ENCODE data around the gene ATP8B3. TPM values are rescaled to one million over a fixed set of nuclear protein-coding genes. Genes with fewer than 3 reads are reported as not detected.

Gene ATP8B3
- total RNA-seq, 1 experiment from 2014 or later: 9.6 TPM

DNA sequence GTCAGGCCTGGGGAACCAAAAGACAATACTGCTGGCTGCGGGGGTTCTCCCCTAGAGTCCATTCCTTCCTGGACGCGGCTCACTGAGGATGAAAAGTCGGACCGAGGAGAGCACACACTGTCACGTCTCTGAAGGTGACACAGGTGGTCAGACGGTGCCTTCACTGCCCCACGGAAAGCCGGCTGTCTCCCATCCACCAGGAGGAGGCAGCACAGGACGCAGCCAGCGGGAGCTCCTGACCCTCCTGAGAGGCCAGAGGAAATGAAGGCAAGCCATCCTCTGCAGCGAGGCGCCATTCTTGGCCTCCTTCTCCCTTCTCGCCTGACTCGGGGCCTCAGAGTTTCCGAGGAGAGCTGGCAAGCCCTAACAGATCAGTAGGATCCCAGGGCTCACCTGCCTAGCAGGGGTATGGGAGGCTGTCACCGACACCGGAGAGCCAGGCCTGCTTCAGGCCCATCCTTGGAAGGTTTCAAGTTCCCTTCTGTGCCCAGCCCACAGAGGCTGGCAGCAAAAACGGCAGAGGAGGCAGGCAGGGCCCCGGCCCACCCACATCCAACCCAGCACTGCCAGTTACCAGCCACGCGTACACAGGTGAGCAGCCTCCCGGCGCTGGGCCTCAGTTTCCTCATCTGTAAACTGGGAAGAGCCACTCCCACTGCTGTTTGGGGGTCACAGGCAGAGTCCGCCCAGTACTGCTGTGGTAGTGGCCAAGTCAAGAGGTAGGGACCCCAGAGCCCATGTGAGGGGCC is 31.7 kb upstream of the ATP8B3 start:
- Histone ChIP-seq H3K4me2 (ENCODE audit: insufficient read depth, insufficient read length, low read length) (no peak overlapping the region), H3K9me3 (ENCODE audit: control insufficient read depth, low read depth, low read length) (no peaks in the 10 kb centered on the region), H4K5ac (ENCODE audit: insufficient read length, low read depth, low read length) (no peak overlapping the region), H3K4ac (ENCODE audit: low read depth, low read length) (no peak overlapping the region), H2AFZ (ENCODE audit: low read length) (no peak overlapping the region), H4K20me1 (ENCODE audit: control insufficient read depth, insufficient read depth, insufficient read length) (peaks cover 5% of the 10 kb centered on the region), H3K23me2 (ENCODE audit: insufficient read length, low read depth, low read length, poor library complexity, severe bottlenecking) (peaks cover 7% of the 10 kb centered on the region), H3K27ac (ENCODE audit: insufficient read length, low read depth, low read length) (no peak overlapping the region), H2BK120ac (ENCODE audit: low read depth, low read length, poor library complexity, severe bottlenecking) (no peak overlapping the region), H3K79me1 (ENCODE audit: insufficient read depth, low read depth, low read length, poor library complexity, severe bottlenecking) (peaks cover 12% of the 10 kb centered on the region), H3K18ac (ENCODE audit: insufficient read length, low read depth, low read length) (no peak overlapping the region), H2BK5ac (ENCODE audit: insufficient read length, low read length) (no peak overlapping the region), H2BK15ac (ENCODE audit: low read depth, low read length) (no peak overlapping the region; the same call in 1 of the 2 replicates), H3K4me1 (ENCODE audit: insufficient read depth, low read length) (no peaks in the 10 kb centered on the region), H3K14ac (ENCODE audit: insufficient read depth, low read length) (no peak overlapping the region), H2BK12ac (ENCODE audit: insufficient read length, low read depth, low read length) (no peak overlapping the region), H4K8ac (replicated peaks; ENCODE audit: insufficient read length, low read depth, low read length) (no peak overlapping the region), H3K56ac (ENCODE audit: insufficient read length, low read depth, low read length) (no peak overlapping the region), H3K27me3 (ENCODE audit: insufficient read depth, low read length) (no peaks in the 10 kb centered on the region), H2BK20ac (ENCODE audit: low read depth, low read length, poor library complexity, severe bottlenecking) (no peak overlapping the region), H3T11ph (ENCODE audit: low read length) (no peak overlapping the region), H2AK5ac (ENCODE audit: insufficient read length, low read length) (no peak overlapping the region), H4K91ac (ENCODE audit: insufficient read length, low read depth, low read length) (no peak overlapping the region), H3K9ac (ENCODE audit: extremely low read depth, insufficient read length, low read length) (no peak overlapping the region), H3K79me2 (ENCODE audit: insufficient read depth, low read length) (peaks cover 30% of the 10 kb centered on the region; the same call in 1 of the 2 replicates), H3K23ac (ENCODE audit: insufficient read length, low read depth, low read length) (no peak overlapping the region)
- Mint-ChIP-seq H3K27me3 (ENCODE audit: low read depth) (no peaks in the 10 kb centered on the region), H3K36me3 (ENCODE audit: insufficient read depth in 1 of 3, low read depth in 3 of 3) (peaks cover 0 to 11% (median 0%) of the 10 kb centered on the region in 3 experiments; a peak in 3 of 7 replicates), H3K4me3 (peak overlapping the region in 1 of 2 experiments; percentile 14; a peak in 1 of 5 replicates), H3K4me1 (peaks cover 11 to 22% of the 10 kb centered on the region in 2 experiments), H3K9me3 (no peaks in the 10 kb centered on the region), H3K27ac (peak overlapping the region in 1 of 3 experiments; percentile 51; a peak in 1 of 7 replicates)
- WGBS (ENCODE audit: extremely low coverage, insufficient read length, low lambda C conversion rate): no CpG with 5 or more reads among the region's 25 CpGs
- TF ChIP-seq, protein P1, sequence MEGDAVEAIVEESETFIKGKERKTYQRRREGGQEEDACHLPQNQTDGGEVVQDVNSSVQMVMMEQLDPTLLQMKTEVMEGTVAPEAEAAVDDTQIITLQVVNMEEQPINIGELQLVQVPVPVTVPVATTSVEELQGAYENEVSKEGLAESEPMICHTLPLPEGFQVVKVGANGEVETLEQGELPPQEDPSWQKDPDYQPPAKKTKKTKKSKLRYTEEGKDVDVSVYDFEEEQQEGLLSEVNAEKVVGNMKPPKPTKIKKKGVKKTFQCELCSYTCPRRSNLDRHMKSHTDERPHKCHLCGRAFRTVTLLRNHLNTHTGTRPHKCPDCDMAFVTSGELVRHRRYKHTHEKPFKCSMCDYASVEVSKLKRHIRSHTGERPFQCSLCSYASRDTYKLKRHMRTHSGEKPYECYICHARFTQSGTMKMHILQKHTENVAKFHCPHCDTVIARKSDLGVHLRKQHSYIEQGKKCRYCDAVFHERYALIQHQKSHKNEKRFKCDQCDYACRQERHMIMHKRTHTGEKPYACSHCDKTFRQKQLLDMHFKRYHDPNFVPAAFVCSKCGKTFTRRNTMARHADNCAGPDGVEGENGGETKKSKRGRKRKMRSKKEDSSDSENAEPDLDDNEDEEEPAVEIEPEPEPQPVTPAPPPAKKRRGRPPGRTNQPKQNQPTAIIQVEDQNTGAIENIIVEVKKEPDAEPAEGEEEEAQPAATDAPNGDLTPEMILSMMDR (conservative IDR thresholded peaks at IDR 0.05): peak; percentile 54
- no peak for DNase-seq

Data from H9 (cell line).